DND-41 (cell line): ENCODE data around the gene PAGE5.

Experiments
- ATAC-seq: fragments of 200-7000 bp; cut with Tn5 transposase; 3 replicates; pipeline ENCODE4 v1.9.1; 2021; ENCODE audit warnings: low read depth; ENCODE audit not compliant: insufficient read depth
- DNase-seq: peaks from one replicate; pipeline ENCODE4 v3.0.0-alpha.2; 2020
- H2AFZ ChIP-seq: 2 replicates; pipeline ENCODE4 v1.6.0; 2012; ENCODE audit warnings: low read depth, low read length
- H3K27ac ChIP-seq: 2 replicates; pipeline ENCODE4 v1.5.1; 2012; ENCODE audit warnings: low read length, inconsistent platforms
- H3K27me3 ChIP-seq: fragments of 200-600 bp; sonication (generic); 2 replicates; pipeline ENCODE4 v1.6.0; 2012; ENCODE audit warnings: low read length, mild to moderate bottlenecking, inconsistent platforms; ENCODE audit not compliant: insufficient read depth, poor library complexity
- H3K36me3 ChIP-seq: 2 replicates; pipeline ENCODE4 v1.5.1; 2012; ENCODE audit warnings: low read length, inconsistent platforms; ENCODE audit not compliant: insufficient read depth
- H3K4me1 ChIP-seq: 2 replicates; pipeline ENCODE4 v1.5.1; 2012; ENCODE audit warnings: mild to moderate bottlenecking, low read length; ENCODE audit not compliant: insufficient read depth
- H3K4me2 ChIP-seq: 2 replicates; pipeline ENCODE4 v1.6.0; 2012; ENCODE audit warnings: mild to moderate bottlenecking, moderate library complexity, low read length, inconsistent platforms; ENCODE audit not compliant: insufficient read depth
- H3K4me3 ChIP-seq, 2 experiments: fragments of 200-600 bp in 1 of 2; shearing (Covaris generic) in 1 of 2; 2 replicates each; pipeline ENCODE4 v1.5.1; 2012 to 2016; ENCODE audit warnings: inconsistent platforms in 2 of 2, low read length in 2 of 2, mild to moderate bottlenecking in 2 of 2, low read depth in 1 of 2, moderate library complexity in 1 of 2
- H3K79me2 ChIP-seq: 2 replicates; pipeline ENCODE4 v1.6.0; 2012; ENCODE audit warnings: low read length, inconsistent platforms; ENCODE audit not compliant: insufficient read depth
- H3K9ac ChIP-seq: 2 replicates; pipeline ENCODE4 v1.6.0; 2012; ENCODE audit warnings: low read depth, mild to moderate bottlenecking, inconsistent platforms, low read length, moderate library complexity
- H3K9me3 ChIP-seq: 2 replicates; pipeline ENCODE4 v1.5.1; 2012; ENCODE audit warnings: low read length, moderate library complexity, mild to moderate bottlenecking, inconsistent platforms; ENCODE audit not compliant: insufficient read depth, severe bottlenecking
- H4K20me1 ChIP-seq: 2 replicates; pipeline ENCODE4 v1.6.0; 2012; ENCODE audit warnings: low read length; ENCODE audit not compliant: insufficient read depth
- CTCF ChIP-seq: IDR thresholded peaks from 2 replicates; pipeline ENCODE4 v1.5.1; 2012; ENCODE audit warnings: borderline replicate concordance, low read length, moderate library complexity, mild to moderate bottlenecking; ENCODE audit not compliant: poor library complexity, severe bottlenecking; ENCODE audit errors: extremely low read depth
- EZH2 ChIP-seq: IDR thresholded peaks from 3 replicates; pipeline ENCODE4 v1.6.1; 2012; ENCODE audit warnings: borderline replicate concordance, low read depth, mild to moderate bottlenecking, moderate library complexity, low read length, inconsistent platforms; ENCODE audit not compliant: severe bottlenecking

PAGE5 gene

GRCh38 chrX:55201930-55202579, 18.1 kb upstream of the PAGE5 start:
- DNase-seq = no peak
- H3K79me2 ChIP-seq = no peaks in the 10 kb centered on the region

GRCh38 chrX:55206162-55206941, 13.8 kb upstream of the PAGE5 start:
- DNase-seq = no peak
- Histone ChIP-seq H3K27ac (no peak overlapping the region), H3K79me2 (no peaks in the 10 kb centered on the region), H3K4me2 (no peak overlapping the region), H3K27me3 (no peaks in the 10 kb centered on the region), H3K4me3 (no peak overlapping the region), H3K9ac (no peak overlapping the region), H3K36me3 (no peaks in the 10 kb centered on the region), H4K20me1 (no peaks in the 10 kb centered on the region), H2AFZ (no peak overlapping the region), H3K4me1 (no peaks in the 10 kb centered on the region), H3K9me3 (no peaks in the 10 kb centered on the region)
- TF ChIP-seq EZH2 (no peak), CTCF (no peak)
- ATAC-seq = no peak

More at GRCh38 chrX:55201930-55202579, 18.1 kb upstream of the PAGE5 start:
- Histone ChIP-seq H3K9ac (no peak overlapping the region), H3K27ac (no peak overlapping the region), H3K9me3 (no peaks in the 10 kb centered on the region), H3K4me3 (no peak overlapping the region), H4K20me1 (no peaks in the 10 kb centered on the region), H3K4me2 (no peak overlapping the region), H3K4me1 (no peaks in the 10 kb centered on the region), H2AFZ (no peak overlapping the region), H3K27me3 (no peaks in the 10 kb centered on the region), H3K36me3 (no peaks in the 10 kb centered on the region)
- ATAC-seq = no peak
- TF ChIP-seq CTCF (no peak), EZH2 (no peak)

GRCh38 chrX:55210931-55211677, 9.0 kb upstream of the PAGE5 start:
- no peak for DNase-seq
- no peak overlapping the region for H3K27ac ChIP-seq
- H3K79me2 ChIP-seq = no peaks in the 10 kb centered on the region
- no peak overlapping the region for H3K4me3 ChIP-seq
- no peaks in the 10 kb centered on the region for H3K9me3 ChIP-seq
- no peak for ATAC-seq
- no peaks in the 10 kb centered on the region for H3K27me3 ChIP-seq
- H3K36me3 ChIP-seq = no peaks in the 10 kb centered on the region
- H4K20me1 ChIP-seq = no peaks in the 10 kb centered on the region
- no peaks in the 10 kb centered on the region for H3K4me1 ChIP-seq
- no peak overlapping the region for H3K9ac ChIP-seq
- TF ChIP-seq CTCF (no peak), EZH2 (no peak)
- H2AFZ ChIP-seq = no peak overlapping the region
- no peak overlapping the region for H3K4me2 ChIP-seq
